Stimulated activated CD4-positive, alpha-beta T cell treated with anti-CD3 and anti-CD28 coated beads, Interleukin-12 subunit alpha, Interleukin-12 subunit beta, amount 100 ng/mL, for 48 hours (primary cell): ENCODE data around the gene ANKRD12.
A peak's percentile ranks its signal among the peaks of the same experiment; 100 is the strongest.

ENCODE experiments used
- DNase-seq, 3 donors: peaks; one replicate each; pipeline ENCODE4 v3.0.0-alpha.2; 2020; ENCODE audit warnings: low read depth in 2 of 3, low spot score in 1 of 3

Gene ANKRD12

GRCh38 chr18:9182852-9183399 is 46.3 kb downstream of the ANKRD12 start:
- no peak for DNase-seq

- peak in 1 of 3 donors; percentile 8 for DNase-seq
Measured at GRCh38 chr18:9184998-9185613, 48.5 kb downstream of the ANKRD12 start.

- no peak for DNase-seq
Measured at GRCh38 chr18:9188359-9189231, 52.0 kb downstream of the ANKRD12 start.

- no peak for DNase-seq
Measured at GRCh38 chr18:9189491-9189890, 52.9 kb downstream of the ANKRD12 start.

GRCh38 chr18:9191658-9192256 is 55.2 kb downstream of the ANKRD12 start:
- no peak for DNase-seq

GRCh38 chr18:9193031-9193430 is 56.5 kb downstream of the ANKRD12 start:
- DNase-seq = no peak

- DNase-seq = no peak
Measured at GRCh38 chr18:9196568-9196967, 60.0 kb downstream of the ANKRD12 start.

- no peak for DNase-seq
Measured at GRCh38 chr18:9199681-9200080, 63.1 kb downstream of the ANKRD12 start.

- no peak for DNase-seq
Measured at GRCh38 chr18:9201224-9201623, 64.6 kb downstream of the ANKRD12 start.

- DNase-seq = no peak
Measured at GRCh38 chr18:9204659-9205058, 68.1 kb downstream of the ANKRD12 start.

- DNase-seq = no peak
Measured at GRCh38 chr18:9206421-9206820, 69.8 kb downstream of the ANKRD12 start.

GRCh38 chr18:9209279-9209678 is 72.7 kb downstream of the ANKRD12 start:
- no peak for DNase-seq

- DNase-seq = no peak
Measured at GRCh38 chr18:9210966-9211365, 74.4 kb downstream of the ANKRD12 start.

GRCh38 chr18:9211955-9212354 is 75.4 kb downstream of the ANKRD12 start:
- DNase-seq = no peak

GRCh38 chr18:9215221-9215933 is 78.8 kb downstream of the ANKRD12 start:
- no peak for DNase-seq

GRCh38 chr18:9216459-9216858 is 79.9 kb downstream of the ANKRD12 start:
- DNase-seq = no peak

GRCh38 chr18:9217743-9218451 is 81.3 kb downstream of the ANKRD12 start:
- no peak for DNase-seq

GRCh38 chr18:9221040-9221439 is 84.5 kb downstream of the ANKRD12 start:
- no peak for DNase-seq

GRCh38 chr18:9221661-9222060 is 85.1 kb downstream of the ANKRD12 start:
- no peak for DNase-seq

GRCh38 chr18:9223356-9223755 is 86.8 kb downstream of the ANKRD12 start:
- no peak for DNase-seq

- no peak for DNase-seq
Measured at GRCh38 chr18:9226463-9226862, 89.9 kb downstream of the ANKRD12 start.
